Gastroesophageal sphincter (tissue), 4 donors: Measurements from ENCODE around the gene DEPDC1B. TPM values are rescaled to one million over a fixed set of nuclear protein-coding genes. Genes with fewer than 3 reads are reported as not detected.
A peak's percentile ranks its signal among the peaks of the same experiment; 100 is the strongest.

ENCODE experiments used
- ATAC-seq: fragments of 150-250 bp; one replicate; pipeline ENCODE4 v1.9.1; 2016; ENCODE audit warnings: mild to moderate bottlenecking, moderate library complexity
- H3K27ac ChIP-seq, 4 donors: fragments of 200-600 bp; sonication (generic) in 3 of 4; 1 replicate in 3 of 4; 2 replicates in 1 of 4; pipeline ENCODE4 v1.5.1; 2016 to 2019
- H3K27me3 ChIP-seq: fragments of 200-600 bp; sonication (generic); one replicate; pipeline ENCODE4 v1.5.1; 2019
- H3K36me3 ChIP-seq, 2 donors: fragments of 200-600 bp; sonication (generic); one replicate each; pipeline ENCODE4 v1.5.1; 2019; ENCODE audit warnings: control low read depth in 1 of 2
- H3K4me1 ChIP-seq, 3 donors: fragments of 200-600 bp; sonication (generic); 1 replicate in 2 of 3; 2 replicates in 1 of 3; pipeline ENCODE4 v1.5.1; 2016 to 2019; ENCODE audit warnings: control low read depth in 2 of 3
- H3K4me3 ChIP-seq, 2 donors: fragments of 200-600 bp; sonication (generic); one replicate each; pipeline ENCODE4 v1.5.1; 2019; ENCODE audit warnings: mild to moderate bottlenecking in 1 of 2, moderate library complexity in 1 of 2
- H3K9me3 ChIP-seq, 3 donors: fragments of 200-600 bp; sonication (generic); one replicate each; pipeline ENCODE4 v1.5.1; 2017 to 2019; ENCODE audit warnings: control low read depth in 2 of 3
- CTCF ChIP-seq, 4 experiments: fragments of 200-600 bp in 2 of 4; fragments of 450-650 bp in 2 of 4; sonication (generic) in 1 of 4; IDR thresholded peaks; one replicate each; pipeline ENCODE4 v1.5.1; 2017 to 2019; ENCODE audit warnings: antibody characterized with exemption in 4 of 4, mild to moderate bottlenecking in 2 of 4, moderate library complexity in 2 of 4
- EP300 ChIP-seq: sonication (generic); formaldehyde crosslinking; IDR thresholded peaks from one replicate; pipeline ENCODE4 v1.6.1; 2017; ENCODE audit warnings: antibody characterized with exemption, mild to moderate bottlenecking
- POLR2A ChIP-seq, 2 donors: fragments of 450-650 bp; IDR thresholded peaks; one replicate each; pipeline ENCODE4 v1.6.1; 2017; ENCODE audit warnings: antibody characterized with exemption in 2 of 2, mild to moderate bottlenecking in 2 of 2, moderate library complexity in 1 of 2
- POLR2AphosphoS5 ChIP-seq: sonication (generic); formaldehyde crosslinking; IDR thresholded peaks from one replicate; pipeline ENCODE4 v1.6.1; 2017; ENCODE audit warnings: antibody characterized with exemption
- WGBS, 2 donors: methylation state at CpG; one replicate each; pipeline ENCODE4 v1.1.5; 2018; ENCODE audit warnings: low coverage in 1 of 2; 5-methylcytosine and 5-hydroxymethylcytosine counted together
- total RNA-seq, 4 donors: library from RNA; depleted of rRNA; stranded (reverse); fragments of >200 nt; gene quantifications; one replicate each; pipeline ENCODE4 v1.1.0, GENCODE V29; 2016

The DEPDC1B gene
- total RNA-seq, 4 donors from 2014 or later, result 0.62 to 0.69 TPM; not detected in 2

- TF ChIP-seq CTCF (IDR thresholded peaks at IDR 0.05), result no peak
- peak; percentile 74 for TF ChIP-seq POLR2AphosphoS5
- TF ChIP-seq POLR2A (IDR thresholded peaks at IDR 0.05), result no peak
- Histone ChIP-seq H3K27ac (peak overlapping the region; percentile 70 to 84 (median 84)), H3K36me3 (no peaks in the 10 kb centered on the region), H3K4me3 (no peak overlapping the region), H3K4me1 (peaks cover 0 to 32% (median 7%) of the 10 kb centered on the region in 3 donors), H3K9me3 (no peaks in the 10 kb centered on the region), H3K27me3 (no peaks in the 10 kb centered on the region)
- peak; percentile 74 for ATAC-seq
- 44 to 60% methylated on average over 1 of the region's 1 CpG for WGBS, 2 donors
These were observed 148.7 kb downstream of the DEPDC1B start for GRCh38 chr5:60551250-60551649.

GRCh38 chr5:60550311-60550710 lies 149.7 kb downstream of the DEPDC1B start:
- Histone ChIP-seq H3K9me3 (no peaks in the 10 kb centered on the region), H3K4me1 (peaks cover 0 to 41% (median 13%) of the 10 kb centered on the region in 3 donors), H3K4me3 (no peak overlapping the region), H3K27me3 (no peaks in the 10 kb centered on the region), H3K36me3 (no peaks in the 10 kb centered on the region), H3K27ac (peak overlapping the region; percentile 47 to 83 (median 65))
- no peak for ATAC-seq
- TF ChIP-seq EP300, result no peak
- no peak for TF ChIP-seq POLR2A (IDR thresholded peaks at IDR 0.05)
- TF ChIP-seq CTCF (IDR thresholded peaks at IDR 0.05), result no peak
- TF ChIP-seq POLR2AphosphoS5, result no peak
- 80 to 90% methylated on average over 1 of the region's 1 CpG for WGBS, 2 donors

- no peak for ATAC-seq
- no peaks in the 10 kb centered on the region for H3K27me3 ChIP-seq
- peaks cover 0 to 46% (median 17%) of the 10 kb centered on the region in 3 donors for H3K4me1 ChIP-seq
- H3K9me3 ChIP-seq, result no peaks in the 10 kb centered on the region
- H3K27ac ChIP-seq, result peak overlapping the region; percentile 47 to 83 (median 65)
- H3K36me3 ChIP-seq, result no peaks in the 10 kb centered on the region
- no peak for TF ChIP-seq CTCF (IDR thresholded peaks at IDR 0.05)
- no peak for TF ChIP-seq EP300
- no peak for TF ChIP-seq POLR2AphosphoS5
- no peak for TF ChIP-seq POLR2A (IDR thresholded peaks at IDR 0.05)
- WGBS, 2 donors, result 39 to 51% methylated on average over 3 of the region's 3 CpGs
- H3K4me3 ChIP-seq, result no peak overlapping the region
These were observed 150.1 kb downstream of the DEPDC1B start for GRCh38 chr5:60549841-60550240.

Other genes with a start within 250 kb of the DEPDC1B start
- 10 to 100 TPM in 1 of 4 donors, 1 to 10 TPM in 3; 2.4 to 13.1 (median 4.4) TPM for gene ELOVL7, start 144.1 kb upstream of the DEPDC1B start, total RNA-seq
- gene ERCC8, start 244.9 kb upstream of the DEPDC1B start, total RNA-seq, result 10 to 100 TPM; 10.1 to 19.5 (median 11.9) TPM
- 10 to 100 TPM; 44.0 to 56.3 (median 45.9) TPM for gene NDUFAF2, start 245.0 kb upstream of the DEPDC1B start, total RNA-seq